Gastrocnemius medialis (tissue), 4 donors: ENCODE results near the gene PCED1B. TPM values are rescaled to one million over a fixed set of nuclear protein-coding genes. Genes with fewer than 3 reads are reported as not detected.

Source experiments
- ATAC-seq, 2 donors: fragments of 150-250 bp; one replicate each; pipeline ENCODE4 v1.9.1; 2016
- DNase-seq, 2 donors: peaks; one replicate each; pipeline ENCODE4 v3.0.0-alpha.2; 2019
- H3K27ac ChIP-seq, 4 donors: fragments of 200-600 bp; sonication (generic); 1 replicate in 1 of 4; 2 replicates in 3 of 4; pipeline ENCODE4 v1.5.1; 2016 to 2018; ENCODE audit warnings: mild to moderate bottlenecking in 2 of 4, moderate library complexity in 1 of 4
- H3K27me3 ChIP-seq, 3 donors: fragments of 200-600 bp; sonication (generic) in 2 of 3; 1 replicate in 1 of 3; 2 replicates in 2 of 3; pipeline versions ENCODE4 v1.5.1 to v1.6.0; 2016 to 2019; ENCODE audit warnings: mild to moderate bottlenecking in 1 of 3, moderate library complexity in 1 of 3
- H3K36me3 ChIP-seq, 2 donors: fragments of 200-600 bp; sonication (generic) in 1 of 2; one replicate each; pipeline ENCODE4 v1.5.1; 2017 to 2018
- H3K4me1 ChIP-seq, 2 donors: fragments of 200-600 bp; sonication (generic) in 1 of 2; one replicate each; pipeline ENCODE4 v1.5.1; 2016 to 2017; ENCODE audit warnings: mild to moderate bottlenecking in 2 of 2
- H3K4me3 ChIP-seq, 4 donors: fragments of 200-600 bp; sonication (generic) in 3 of 4; 1 replicate in 1 of 4; 2 replicates in 3 of 4; pipeline ENCODE4 v1.5.1; 2016 to 2019; ENCODE audit warnings: mild to moderate bottlenecking in 2 of 4
- H3K9me3 ChIP-seq, 3 donors: fragments of 200-600 bp; sonication (generic) in 2 of 3; 1 replicate in 1 of 3; 2 replicates in 2 of 3; pipeline ENCODE4 v1.5.1; 2016 to 2019
- CTCF ChIP-seq, 5 experiments: fragments of 450-650 bp in 3 of 5; fragments of 200-600 bp in 2 of 5; sonication (generic) in 2 of 5; IDR thresholded peaks in 4 of 5; conservative IDR thresholded peaks in 1 of 5; 1 replicate in 4 of 5; 2 replicates in 1 of 5; pipeline ENCODE4 v1.5.1; 2016 to 2019; ENCODE audit warnings: antibody characterized with exemption in 5 of 5, mild to moderate bottlenecking in 3 of 5, moderate library complexity in 3 of 5
- POLR2A ChIP-seq, 2 donors: fragments of 450-650 bp; IDR thresholded peaks; one replicate each; pipeline ENCODE4 v1.6.1; 2017; ENCODE audit warnings: antibody characterized with exemption in 2 of 2, mild to moderate bottlenecking in 2 of 2, moderate library complexity in 2 of 2
- in situ Hi-C, 4 donors: fragments of 200-750 bp; cut with MboI; loops; one replicate each; pipeline versions ENCODE4 v1.15.0 to v1.8.0; 2017; ENCODE audit warnings: low sequenced_read_pairs in 4 of 4
- intact Hi-C: fragments of 100-400 bp; cut with DNase I; formaldehyde crosslinking; loops from one replicate; pipeline ENCODE4 v1.15.1; 2023; ENCODE audit warnings: low total_unique reads
- total RNA-seq, 4 donors: library from RNA; depleted of rRNA; stranded (reverse); fragments of >200 nt; gene quantifications; one replicate each; pipeline versions ENCODE4 v1.1.0 to v1.2.3, GENCODE V29; 2016

Gene PCED1B
- total RNA-seq, 4 donors from 2014 or later = 0.36 to 0.55 (median 0.47) TPM; not detected in 1

DNA sequence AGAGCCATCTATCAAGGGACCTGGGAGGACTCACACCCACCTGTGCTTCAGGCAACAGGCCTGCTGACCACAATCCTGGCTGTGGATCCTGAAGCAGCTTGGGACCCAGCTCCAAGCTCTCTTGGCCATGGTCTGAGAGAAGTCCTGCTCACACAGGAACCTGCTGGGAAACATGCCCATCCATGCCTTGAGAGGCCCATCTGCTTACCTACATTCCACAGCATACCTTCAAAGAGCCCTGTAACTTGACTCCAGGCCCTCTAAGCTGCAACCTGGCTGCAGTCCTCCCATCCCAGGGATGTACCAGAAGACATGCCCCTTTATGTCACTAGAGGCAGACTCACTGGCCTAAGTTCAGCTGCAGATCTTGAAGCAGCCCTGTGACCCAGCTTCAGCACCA, 62.0 kb downstream of the PCED1B start:
- Histone ChIP-seq H3K9me3 (no peaks in the 10 kb centered on the region), H3K27me3 (no peaks in the 10 kb centered on the region), H3K27ac (no peak overlapping the region), H3K4me1 (no peaks in the 10 kb centered on the region), H3K36me3 (no peaks in the 10 kb centered on the region), H3K4me3 (no peak overlapping the region)
- TF ChIP-seq CTCF (IDR thresholded peaks at IDR 0.05 in 4 of 5, conservative IDR thresholded peaks at IDR 0.05 in 1 of 5) (no peak), POLR2A (IDR thresholded peaks at IDR 0.05) (no peak)
- ATAC-seq (no peak), DNase-seq (no peak)
- intact Hi-C loops = no loop called here
- in situ Hi-C loops = no loop called here

- H3K27me3 ChIP-seq = no peaks in the 10 kb centered on the region
- intact Hi-C loops (no loop called here), in situ Hi-C loops (no loop called here)
- TF ChIP-seq CTCF (IDR thresholded peaks at IDR 0.05 in 4 of 5, conservative IDR thresholded peaks at IDR 0.05 in 1 of 5) = no peak
- TF ChIP-seq POLR2A (IDR thresholded peaks at IDR 0.05) = no peak
- H3K4me3 ChIP-seq = no peak overlapping the region
- ATAC-seq = no peak
- no peaks in the 10 kb centered on the region for H3K36me3 ChIP-seq
- no peaks in the 10 kb centered on the region for H3K4me1 ChIP-seq
- no peaks in the 10 kb centered on the region for H3K9me3 ChIP-seq
- H3K27ac ChIP-seq = no peak overlapping the region
- DNase-seq = no peak
Measured at GRCh38 chr12:47144769-47145168, 65.3 kb downstream of the PCED1B start.

- H3K27me3 ChIP-seq = no peaks in the 10 kb centered on the region
- in situ Hi-C loops = no loop called here
Measured at GRCh38 chr12:47145188-47145587, 65.8 kb downstream of the PCED1B start.

GRCh38 chr12:47147739-47148138, 68.3 kb downstream of the PCED1B start:
- Histone ChIP-seq H3K36me3 (no peaks in the 10 kb centered on the region), H3K9me3 (no peaks in the 10 kb centered on the region), H3K27ac (no peak overlapping the region), H3K27me3 (no peaks in the 10 kb centered on the region), H3K4me1 (no peaks in the 10 kb centered on the region), H3K4me3 (no peak overlapping the region)
- in situ Hi-C loops (no loop called here), intact Hi-C loops (no loop called here)
- no peak for ATAC-seq
- no peak for DNase-seq
- no peak for TF ChIP-seq POLR2A (IDR thresholded peaks at IDR 0.05)
- no peak for TF ChIP-seq CTCF (IDR thresholded peaks at IDR 0.05 in 4 of 5, conservative IDR thresholded peaks at IDR 0.05 in 1 of 5)

More at GRCh38 chr12:47145188-47145587, 65.8 kb downstream of the PCED1B start:
- no peaks in the 10 kb centered on the region for H3K4me1 ChIP-seq
- intact Hi-C loops = no loop called here
- TF ChIP-seq CTCF (IDR thresholded peaks at IDR 0.05 in 4 of 5, conservative IDR thresholded peaks at IDR 0.05 in 1 of 5) = no peak
- TF ChIP-seq POLR2A (IDR thresholded peaks at IDR 0.05) = no peak
- ATAC-seq (no peak), DNase-seq (no peak)
- no peaks in the 10 kb centered on the region for H3K9me3 ChIP-seq
- H3K27ac ChIP-seq = no peak overlapping the region
- no peak overlapping the region for H3K4me3 ChIP-seq
- H3K36me3 ChIP-seq = no peaks in the 10 kb centered on the region

DNA sequence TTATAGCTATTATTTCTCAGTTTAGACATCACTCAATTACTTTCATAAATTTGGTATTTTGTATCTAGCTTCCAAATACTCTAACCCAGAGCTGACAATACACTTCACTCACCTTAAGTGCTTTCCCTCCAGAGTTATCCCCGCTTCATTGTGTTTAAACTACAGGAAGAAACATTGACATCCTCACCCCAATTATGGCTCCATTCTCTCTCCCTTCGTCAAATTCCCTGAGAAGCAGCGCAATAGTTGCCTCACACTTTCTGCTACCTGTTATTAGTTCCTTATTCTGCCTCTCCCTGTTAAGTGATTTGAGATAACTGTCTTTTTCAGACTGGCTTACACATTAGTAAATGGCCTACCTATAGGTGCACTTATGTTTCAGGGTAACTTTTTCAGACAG, 69.7 kb downstream of the PCED1B start:
- intact Hi-C loops (no loop called here), in situ Hi-C loops (no loop called here)
- no peaks in the 10 kb centered on the region for H3K36me3 ChIP-seq
- DNase-seq (no peak), ATAC-seq (no peak)
- H3K9me3 ChIP-seq = no peaks in the 10 kb centered on the region
- H3K4me3 ChIP-seq = no peak overlapping the region
- H3K4me1 ChIP-seq = no peaks in the 10 kb centered on the region
- no peak overlapping the region for H3K27ac ChIP-seq
- H3K27me3 ChIP-seq = no peaks in the 10 kb centered on the region
- no peak for TF ChIP-seq POLR2A (IDR thresholded peaks at IDR 0.05)
- no peak for TF ChIP-seq CTCF (IDR thresholded peaks at IDR 0.05 in 4 of 5, conservative IDR thresholded peaks at IDR 0.05 in 1 of 5)
